ENCODE results near the gene CIP2A. TPM values are rescaled to one million over a fixed set of nuclear protein-coding genes. Genes with fewer than 3 reads are reported as not detected.

CIP2A gene
- total and polyA plus RNA-seq, 4 donors = 8.2 to 19.8 (median 14.1) TPM

DNA sequence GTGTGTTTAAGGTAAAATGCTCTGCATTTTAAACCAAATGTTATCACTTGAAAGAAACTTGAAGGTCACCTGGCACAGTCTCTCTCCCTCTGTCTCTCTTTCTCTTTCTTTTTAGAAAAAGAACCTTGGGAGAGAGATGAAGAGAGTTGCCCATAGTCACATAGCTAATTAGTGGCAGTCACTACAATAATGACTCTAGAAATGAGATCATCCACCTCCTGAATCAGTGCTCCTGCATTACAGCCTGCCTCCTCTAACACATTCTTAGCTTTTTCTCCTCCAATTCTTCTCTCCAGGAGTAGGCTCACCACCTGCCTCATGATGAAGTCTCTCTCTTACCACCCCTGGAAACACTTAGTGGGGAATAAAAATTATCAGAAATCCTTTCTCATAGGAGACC lies 81.3 kb downstream of the CIP2A start:
- H3K27ac ChIP-seq (ENCODE audit: low read depth, low read length) = no peak overlapping the region
- H3K36me3 ChIP-seq (ENCODE audit: control insufficient read depth, insufficient read depth, low read length) = no peaks in the 10 kb centered on the region

DNA sequence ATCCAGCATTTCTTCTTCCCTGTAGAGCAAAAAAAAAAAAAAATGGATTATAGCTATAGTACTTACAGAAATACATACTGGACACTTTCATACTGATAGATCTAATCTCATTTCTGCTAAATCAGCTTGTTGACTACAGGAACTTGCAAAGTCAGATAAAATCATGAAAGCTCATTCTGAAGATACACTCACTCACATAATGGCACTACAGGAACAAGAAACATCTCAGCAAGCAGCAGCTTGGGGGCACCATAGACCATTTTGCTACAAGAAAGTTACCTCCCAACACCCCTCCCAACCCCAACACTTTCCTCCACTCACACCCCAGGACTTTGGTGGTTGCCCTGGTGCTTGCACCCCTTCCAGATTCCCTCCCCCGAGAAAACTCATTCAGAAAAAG lies 83.4 kb downstream of the CIP2A start:
- H3K4me3 ChIP-seq (ENCODE audit: low read depth, low read length) = no peak overlapping the region
- H3K27me3 ChIP-seq (ENCODE audit: control insufficient read depth, insufficient read depth, low read length) = no peaks in the 10 kb centered on the region
- DNase-seq (ENCODE audit: low read depth in 4 of 6, low spot score in 6 of 6) = peak in 1 of 6 donors; percentile 17
- no peaks in the 10 kb centered on the region for H3K36me3 ChIP-seq (ENCODE audit: control insufficient read depth, insufficient read depth, low read length)
- WGBS (ENCODE audit: insufficient coverage) = no CpG with 5 or more reads among the region's 1 CpG
- no peak overlapping the region for H3K27ac ChIP-seq (ENCODE audit: low read depth, low read length)
- H3K4me1 ChIP-seq (ENCODE audit: control insufficient read depth, insufficient read depth, low read length) = no peaks in the 10 kb centered on the region
- H3K9me3 ChIP-seq (ENCODE audit: control insufficient read depth, insufficient read depth, low read length) = no peaks in the 10 kb centered on the region

More for the DNA sequence above, 81.3 kb downstream of the CIP2A start:
- DNase-seq (ENCODE audit: low read depth in 4 of 6, low spot score in 6 of 6) = no peak
- no peak overlapping the region for H3K4me3 ChIP-seq (ENCODE audit: low read depth, low read length)
- no peaks in the 10 kb centered on the region for H3K4me1 ChIP-seq (ENCODE audit: control insufficient read depth, insufficient read depth, low read length)
- no peaks in the 10 kb centered on the region for H3K9me3 ChIP-seq (ENCODE audit: control insufficient read depth, insufficient read depth, low read length)
- no peaks in the 10 kb centered on the region for H3K27me3 ChIP-seq (ENCODE audit: control insufficient read depth, insufficient read depth, low read length)

DNA sequence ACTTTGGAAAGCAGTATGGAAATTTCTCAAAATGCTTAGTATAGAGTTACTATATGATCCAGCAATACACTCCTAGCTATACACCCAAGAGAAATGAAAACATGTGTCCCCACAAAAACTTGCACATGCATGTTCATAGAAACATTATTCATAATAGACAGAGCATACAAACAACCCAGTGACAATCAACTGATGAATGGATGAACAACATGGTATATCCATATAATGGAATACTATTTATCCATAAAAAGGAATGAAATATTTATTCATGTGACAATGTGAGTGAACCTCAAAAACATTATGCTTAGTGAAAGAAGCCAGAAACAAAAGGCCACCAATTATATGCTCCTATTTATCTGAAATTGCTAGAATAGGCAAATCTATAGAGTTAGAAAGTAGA lies 85.5 kb downstream of the CIP2A start:
- no peak for DNase-seq (ENCODE audit: low read depth in 4 of 6, low spot score in 6 of 6)
- Histone ChIP-seq H3K4me3 (ENCODE audit: low read depth, low read length) (no peak overlapping the region), H3K36me3 (ENCODE audit: control insufficient read depth, insufficient read depth, low read length) (no peaks in the 10 kb centered on the region), H3K4me1 (ENCODE audit: control insufficient read depth, insufficient read depth, low read length) (no peaks in the 10 kb centered on the region), H3K27ac (ENCODE audit: low read depth, low read length) (no peak overlapping the region), H3K9me3 (ENCODE audit: control insufficient read depth, insufficient read depth, low read length) (no peaks in the 10 kb centered on the region), H3K27me3 (ENCODE audit: control insufficient read depth, insufficient read depth, low read length) (no peaks in the 10 kb centered on the region)

DNA sequence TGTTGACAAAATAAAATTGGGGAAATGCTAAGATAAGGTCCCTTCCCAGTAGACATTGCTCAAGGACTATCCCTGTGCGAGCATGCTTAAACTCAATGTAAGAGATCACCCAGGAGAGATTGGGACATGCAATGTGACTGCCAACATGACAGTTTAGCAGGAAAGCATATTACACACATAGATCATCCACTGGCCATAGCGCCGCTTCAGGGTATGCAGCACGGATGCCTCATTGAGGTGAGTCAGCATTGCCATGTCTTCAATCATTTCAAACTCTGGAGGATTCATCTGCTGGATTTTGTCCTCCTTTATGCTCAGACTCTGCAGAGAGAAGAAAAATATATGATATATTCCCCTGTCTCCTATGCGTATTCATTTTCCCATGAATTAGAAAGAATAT lies 87.7 kb downstream of the CIP2A start:
- WGBS (ENCODE audit: insufficient coverage) = 94% methylated on average over 4 of the region's 5 CpGs
- no peak overlapping the region for H3K27ac ChIP-seq (ENCODE audit: low read depth, low read length)

DNA sequence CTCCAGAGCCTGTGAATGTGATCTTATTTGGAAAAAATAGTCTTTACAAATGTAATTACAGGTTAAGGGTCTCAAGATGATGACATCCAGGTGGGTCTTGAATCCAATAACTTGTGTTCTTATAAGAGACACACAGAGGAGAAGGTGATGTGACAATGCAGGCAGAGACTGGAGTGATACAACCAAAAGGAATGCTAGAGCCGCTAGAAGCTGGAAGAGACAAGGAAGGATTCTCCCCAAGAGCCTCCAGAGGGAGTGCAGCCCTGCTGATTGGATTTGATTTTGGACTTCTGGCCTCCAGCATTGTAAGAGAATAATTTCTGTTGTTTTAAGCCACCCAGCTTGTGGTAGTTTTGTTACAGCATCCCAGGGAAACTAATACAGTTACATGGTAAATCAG lies 88.5 kb downstream of the CIP2A start:
- H3K36me3 ChIP-seq (ENCODE audit: control insufficient read depth, insufficient read depth, low read length) = no peaks in the 10 kb centered on the region
- no peaks in the 10 kb centered on the region for H3K4me1 ChIP-seq (ENCODE audit: control insufficient read depth, insufficient read depth, low read length)
- no peak overlapping the region for H3K4me3 ChIP-seq (ENCODE audit: low read depth, low read length)
- no peak for DNase-seq (ENCODE audit: low read depth in 4 of 6, low spot score in 6 of 6)
- no peak overlapping the region for H3K27ac ChIP-seq (ENCODE audit: low read depth, low read length)
- no peaks in the 10 kb centered on the region for H3K9me3 ChIP-seq (ENCODE audit: control insufficient read depth, insufficient read depth, low read length)
- 88% methylated on average over 1 of the region's 1 CpG for WGBS (ENCODE audit: insufficient coverage)
- H3K27me3 ChIP-seq (ENCODE audit: control insufficient read depth, insufficient read depth, low read length) = no peaks in the 10 kb centered on the region

More for the DNA sequence above, 87.7 kb downstream of the CIP2A start:
- no peak for DNase-seq (ENCODE audit: low read depth in 4 of 6, low spot score in 6 of 6)
- Histone ChIP-seq H3K4me1 (ENCODE audit: control insufficient read depth, insufficient read depth, low read length) (no peaks in the 10 kb centered on the region), H3K36me3 (ENCODE audit: control insufficient read depth, insufficient read depth, low read length) (no peaks in the 10 kb centered on the region), H3K9me3 (ENCODE audit: control insufficient read depth, insufficient read depth, low read length) (no peaks in the 10 kb centered on the region), H3K27me3 (ENCODE audit: control insufficient read depth, insufficient read depth, low read length) (no peaks in the 10 kb centered on the region), H3K4me3 (ENCODE audit: low read depth, low read length) (no peak overlapping the region)

Small RNA genes lying within 50 kb of the gene (small RNA-seq; reads per million reads assigned to genes)
- not detected for gene RF00156 (ENCODE audit: low replicate concordance)

Other genes starting within 250 kb of the CIP2A start
- 1 to 10 TPM; 1.2 TPM for gene MYH15, start 78.8 kb downstream of the CIP2A start, total RNA-seq
- gene MYH15, start 78.8 kb downstream of the CIP2A start, polyA plus RNA-seq (ENCODE audit: insufficient read length in 2 of 2) = under 1 TPM; 0.35 to 0.62 TPM
- gene DZIP3, start 284 bp upstream of the CIP2A start, total RNA-seq = 10 to 100 TPM; 39.0 to 67.9 TPM
- 10 to 100 TPM; 42.5 to 53.5 TPM for gene DZIP3, start 284 bp upstream of the CIP2A start, polyA plus RNA-seq (ENCODE audit: insufficient read length in 2 of 2)
- gene RETNLB, start 168.0 kb upstream of the CIP2A start, total RNA-seq = not detected
- not detected for gene RETNLB, start 168.0 kb upstream of the CIP2A start, polyA plus RNA-seq (ENCODE audit: insufficient read length in 2 of 2)
- under 1 TPM in 1 of 2 donors, not detected in 1; 0.20 TPM for gene TRAT1, start 233.3 kb upstream of the CIP2A start, total RNA-seq
- gene TRAT1, start 233.3 kb upstream of the CIP2A start, polyA plus RNA-seq (ENCODE audit: insufficient read length in 2 of 2) = not detected

Data from spinal cord (tissue), 10 donors.